ENCODE data around the gene CCDC80. TPM values are rescaled to one million over a fixed set of nuclear protein-coding genes. Genes with fewer than 3 reads are reported as not detected.
A peak's percentile ranks its signal among the peaks of the same experiment; 100 is the strongest.

The CCDC80 gene
- total and polyA plus RNA-seq, 2 of the 4 experiments (the other 2 are of a cell fraction) = 387 to 418 TPM

DNA sequence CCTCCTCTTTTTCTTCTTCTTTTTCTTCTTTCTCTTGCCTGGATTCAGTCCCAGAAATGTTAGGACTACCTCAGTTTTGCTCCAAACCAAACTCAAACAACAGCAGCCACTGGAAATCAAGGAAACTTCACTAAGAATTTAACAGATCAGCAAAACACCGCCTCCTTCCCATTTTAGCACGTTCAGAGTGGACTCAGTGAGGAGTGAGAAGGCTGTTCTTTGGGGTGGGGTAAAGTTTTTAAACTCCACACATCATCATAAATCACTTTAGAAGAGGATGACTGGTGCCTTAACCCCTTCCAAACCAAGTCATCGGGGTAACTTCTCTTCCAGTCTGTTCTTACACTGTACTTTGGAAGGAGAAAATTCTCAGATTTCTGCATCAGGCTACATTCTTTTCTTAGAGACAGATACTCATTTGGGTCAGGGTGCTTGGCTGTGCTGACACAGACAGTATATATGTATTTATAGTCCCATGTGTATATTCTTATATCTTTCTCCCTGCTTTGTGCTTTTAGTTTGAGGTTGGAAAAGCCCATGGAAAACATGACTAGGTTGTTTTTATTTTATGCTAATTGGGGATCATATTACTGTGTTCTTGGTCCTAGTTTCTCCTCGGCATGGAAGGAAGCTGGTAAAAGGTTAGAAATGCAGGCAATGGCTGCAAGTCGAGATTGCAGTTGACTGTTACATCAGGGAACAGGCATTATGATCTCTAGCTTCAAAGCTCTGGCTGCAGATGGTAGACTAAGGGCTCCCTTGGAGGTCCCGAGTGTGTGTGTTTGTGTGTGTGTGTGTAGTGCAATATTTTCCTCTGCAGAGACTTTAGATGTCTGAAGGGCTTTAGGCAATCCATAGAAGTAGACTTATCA lies at the start of gene CCDC80 (continued):
- TF ChIP-seq, protein P1, sequence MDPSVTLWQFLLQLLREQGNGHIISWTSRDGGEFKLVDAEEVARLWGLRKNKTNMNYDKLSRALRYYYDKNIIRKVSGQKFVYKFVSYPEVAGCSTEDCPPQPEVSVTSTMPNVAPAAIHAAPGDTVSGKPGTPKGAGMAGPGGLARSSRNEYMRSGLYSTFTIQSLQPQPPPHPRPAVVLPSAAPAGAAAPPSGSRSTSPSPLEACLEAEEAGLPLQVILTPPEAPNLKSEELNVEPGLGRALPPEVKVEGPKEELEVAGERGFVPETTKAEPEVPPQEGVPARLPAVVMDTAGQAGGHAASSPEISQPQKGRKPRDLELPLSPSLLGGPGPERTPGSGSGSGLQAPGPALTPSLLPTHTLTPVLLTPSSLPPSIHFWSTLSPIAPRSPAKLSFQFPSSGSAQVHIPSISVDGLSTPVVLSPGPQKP (IDR thresholded peaks at IDR 0.05; ENCODE audit: borderline replicate concordance, low read depth, low read length) = no peak
- TF ChIP-seq RCOR1 (IDR thresholded peaks at IDR 0.05; ENCODE audit: insufficient replicate concordance, low read length) = no peak
- no peak for TF ChIP-seq SMC3 (IDR thresholded peaks at IDR 0.05; ENCODE audit: low read depth, low read length)
- TF ChIP-seq NFE2L2 (IDR thresholded peaks at IDR 0.05; ENCODE audit: low read depth, low read length) = 0 out of 2 replicates have a peak, but pooled peaks have one; percentile 8
- no peak for TF ChIP-seq MAZ (IDR thresholded peaks at IDR 0.05; ENCODE audit: borderline replicate concordance, low read depth, low read length)
- TF ChIP-seq, protein P2, sequence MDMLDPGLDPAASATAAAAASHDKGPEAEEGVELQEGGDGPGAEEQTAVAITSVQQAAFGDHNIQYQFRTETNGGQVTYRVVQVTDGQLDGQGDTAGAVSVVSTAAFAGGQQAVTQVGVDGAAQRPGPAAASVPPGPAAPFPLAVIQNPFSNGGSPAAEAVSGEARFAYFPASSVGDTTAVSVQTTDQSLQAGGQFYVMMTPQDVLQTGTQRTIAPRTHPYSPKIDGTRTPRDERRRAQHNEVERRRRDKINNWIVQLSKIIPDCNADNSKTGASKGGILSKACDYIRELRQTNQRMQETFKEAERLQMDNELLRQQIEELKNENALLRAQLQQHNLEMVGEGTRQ (IDR thresholded peaks at IDR 0.05; ENCODE audit: low read depth, low read length) = no peak
- TF ChIP-seq FOS (IDR thresholded peaks at IDR 0.05; ENCODE audit: low read depth, low read length) = no peak
- TF ChIP-seq CEBPB (IDR thresholded peaks at IDR 0.05; ENCODE audit: low read depth, low read length) = no peak; the same call in 1 of the 2 replicates
- TF ChIP-seq RAD21 (IDR thresholded peaks at IDR 0.05; ENCODE audit: low read length) = no peak

All from IMR-90 (cell line).